Activated naive CD4-positive, alpha-beta T cell treated with anti-CD3 and anti-CD28 coated beads, Interleukin-2, amount 10 ng/mL, durations not matched to agents 7 days and 5 days (primary cell): ENCODE data around the gene NUP58.

Experiments
- CTCF ChIA-PET: fragments of 350-600 bp; sonication (Branson Sonifier 250); formaldehyde crosslinking; loops from one replicate; lab custom pipeline; 2021; ENCODE audit warnings: antibody characterized with exemption; lab: Charles Lee
- DNase-seq: peaks from one replicate; pipeline ENCODE4 v3.0.0-alpha.2; 2020
- H3K27ac Mint-ChIP-seq: one replicate; pipeline ENCODE4 v1.8.0; 2021; ENCODE audit warnings: mild to moderate bottlenecking, moderate library complexity, mixed read lengths
- H3K27me3 Mint-ChIP-seq: one replicate; pipeline ENCODE4 v1.8.0; 2021; ENCODE audit warnings: mild to moderate bottlenecking, mixed read lengths
- H3K36me3 Mint-ChIP-seq: one replicate; pipeline ENCODE4 v1.8.0; 2021; ENCODE audit warnings: mixed read lengths
- H3K4me1 Mint-ChIP-seq: one replicate; pipeline ENCODE4 v1.8.0; 2021; ENCODE audit warnings: mixed read lengths
- H3K4me3 Mint-ChIP-seq: one replicate; pipeline ENCODE4 v1.8.0; 2021; ENCODE audit warnings: mild to moderate bottlenecking, moderate library complexity, mixed read lengths
- H3K9me3 Mint-ChIP-seq: one replicate; pipeline ENCODE4 v1.8.0; 2021; ENCODE audit warnings: mixed read lengths

NUP58 gene

GRCh38 chr13:25375727-25376358 lies 74.4 kb downstream of the NUP58 start:
- CTCF ChIA-PET: interaction anchor here (0.7 to 3.0 kb wide), 13 partner anchors 8 to 381 kb away, joined by 3 to 24 read pairs (median 4); no protein-coding TSS in a partner anchor
- H3K27me3 Mint-ChIP-seq: peaks cover 65% of the 10 kb centered on the region
- no peaks in the 10 kb centered on the region for H3K9me3 Mint-ChIP-seq
- peaks cover 7% of the 10 kb centered on the region for H3K4me1 Mint-ChIP-seq
- no peaks in the 10 kb centered on the region for H3K36me3 Mint-ChIP-seq
- no peak overlapping the region for H3K27ac Mint-ChIP-seq
- DNase-seq: peak; percentile 43
- no peak overlapping the region for H3K4me3 Mint-ChIP-seq

GRCh38 chr13:25377244-25377962 lies 76.0 kb downstream of the NUP58 start:
- no peak for DNase-seq
- no peak overlapping the region for H3K4me3 Mint-ChIP-seq
- no peaks in the 10 kb centered on the region for H3K9me3 Mint-ChIP-seq
- CTCF ChIA-PET: interaction anchor here (0.6 kb wide), 2 partner anchors 120 to 156 kb away, joined by 3 read pairs; no protein-coding TSS in a partner anchor
- no peaks in the 10 kb centered on the region for H3K36me3 Mint-ChIP-seq
- H3K4me1 Mint-ChIP-seq: no peaks in the 10 kb centered on the region
- H3K27ac Mint-ChIP-seq: no peak overlapping the region
- H3K27me3 Mint-ChIP-seq: peaks cover 55% of the 10 kb centered on the region

- CTCF ChIA-PET: no interaction called here
- no peaks in the 10 kb centered on the region for H3K9me3 Mint-ChIP-seq
Measured at GRCh38 chr13:25378528-25378927, 77.1 kb downstream of the NUP58 start.

DNA sequence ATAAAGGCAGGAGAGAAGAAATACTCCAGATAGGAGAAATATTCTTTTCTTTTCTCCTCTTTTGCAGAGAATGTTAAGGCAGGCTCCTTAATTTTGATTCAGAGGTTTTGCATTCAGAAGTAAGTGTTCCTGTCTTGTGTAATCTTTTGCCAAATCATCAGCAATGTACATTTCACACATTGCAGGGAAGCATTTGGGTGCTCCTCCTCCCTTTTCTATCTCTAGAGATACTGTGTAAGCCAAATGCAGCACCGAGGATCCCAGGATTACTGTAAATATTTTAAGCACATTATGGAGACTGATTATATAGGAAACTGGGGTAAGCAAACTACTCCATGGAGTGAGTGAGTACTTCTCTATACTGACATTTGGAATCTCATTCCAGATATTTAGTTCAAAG lies 77.6 kb downstream of the NUP58 start:
- Mint-ChIP-seq H3K36me3 (no peaks in the 10 kb centered on the region), H3K27me3 (peaks cover 39% of the 10 kb centered on the region)

More at GRCh38 chr13:25378528-25378927, 77.1 kb downstream of the NUP58 start:
- Mint-ChIP-seq H3K36me3 (no peaks in the 10 kb centered on the region), H3K4me3 (no peak overlapping the region), H3K4me1 (no peaks in the 10 kb centered on the region), H3K27ac (no peak overlapping the region), H3K27me3 (peaks cover 43% of the 10 kb centered on the region)
- DNase-seq: no peak

GRCh38 chr13:25380082-25380481 lies 78.7 kb downstream of the NUP58 start:
- Mint-ChIP-seq H3K4me3 (no peak overlapping the region), H3K27me3 (peaks cover 38% of the 10 kb centered on the region), H3K27ac (no peak overlapping the region), H3K36me3 (no peaks in the 10 kb centered on the region), H3K4me1 (no peaks in the 10 kb centered on the region), H3K9me3 (no peaks in the 10 kb centered on the region)
- DNase-seq: no peak
- CTCF ChIA-PET: no interaction called here

More for the DNA sequence above, 77.6 kb downstream of the NUP58 start:
- DNase-seq: no peak
- Mint-ChIP-seq H3K4me3 (no peak overlapping the region), H3K9me3 (no peaks in the 10 kb centered on the region), H3K27ac (no peak overlapping the region), H3K4me1 (no peaks in the 10 kb centered on the region)
- CTCF ChIA-PET: no interaction called here

GRCh38 chr13:25380741-25381324 lies 79.4 kb downstream of the NUP58 start:
- peaks cover 30% of the 10 kb centered on the region for H3K27me3 Mint-ChIP-seq

GRCh38 chr13:25384758-25385410 lies 83.5 kb downstream of the NUP58 start:
- H3K36me3 Mint-ChIP-seq: no peaks in the 10 kb centered on the region
- H3K27me3 Mint-ChIP-seq: peaks cover 26% of the 10 kb centered on the region
- no peak overlapping the region for H3K27ac Mint-ChIP-seq
- CTCF ChIA-PET: interaction anchor here (1.3 kb wide), 1 partner anchor 10 kb away, joined by 3 read pairs; no protein-coding TSS in a partner anchor
- no peaks in the 10 kb centered on the region for H3K4me1 Mint-ChIP-seq
- H3K4me3 Mint-ChIP-seq: no peak overlapping the region
- no peak for DNase-seq
- H3K9me3 Mint-ChIP-seq: no peaks in the 10 kb centered on the region

More at GRCh38 chr13:25380741-25381324, 79.4 kb downstream of the NUP58 start:
- H3K4me3 Mint-ChIP-seq: no peak overlapping the region
- H3K9me3 Mint-ChIP-seq: no peaks in the 10 kb centered on the region
- H3K27ac Mint-ChIP-seq: no peak overlapping the region
- DNase-seq: no peak
- CTCF ChIA-PET: no interaction called here
- no peaks in the 10 kb centered on the region for H3K4me1 Mint-ChIP-seq
- H3K36me3 Mint-ChIP-seq: no peaks in the 10 kb centered on the region

DNA sequence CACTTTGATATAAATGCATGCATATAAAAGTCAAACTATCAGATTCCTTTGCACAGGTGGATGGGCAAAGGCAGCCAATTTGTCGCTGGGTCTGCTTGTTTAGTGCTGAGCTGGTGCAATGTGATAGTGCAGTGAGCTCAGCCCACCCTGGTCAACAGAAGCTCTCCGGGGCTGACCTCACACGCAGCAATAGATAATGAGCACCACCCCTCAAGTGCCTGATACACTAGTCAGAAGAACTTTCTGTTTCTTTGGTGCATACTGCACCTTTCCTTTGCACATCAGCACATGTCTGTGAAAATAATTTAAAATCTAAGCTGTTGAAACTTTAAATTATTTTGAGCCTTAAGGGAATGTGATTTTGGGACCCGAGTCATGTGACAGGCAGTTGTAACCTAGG lies 90.5 kb downstream of the NUP58 start:
- H3K27me3 Mint-ChIP-seq: peaks cover 16% of the 10 kb centered on the region
- no peaks in the 10 kb centered on the region for H3K4me1 Mint-ChIP-seq
- no peaks in the 10 kb centered on the region for H3K9me3 Mint-ChIP-seq
- no peak overlapping the region for H3K4me3 Mint-ChIP-seq
- H3K27ac Mint-ChIP-seq: no peak overlapping the region
- CTCF ChIA-PET: no interaction called here
- no peak for DNase-seq
- H3K36me3 Mint-ChIP-seq: no peaks in the 10 kb centered on the region
